ENCODE measurements around the gene LHPP.

DNA sequence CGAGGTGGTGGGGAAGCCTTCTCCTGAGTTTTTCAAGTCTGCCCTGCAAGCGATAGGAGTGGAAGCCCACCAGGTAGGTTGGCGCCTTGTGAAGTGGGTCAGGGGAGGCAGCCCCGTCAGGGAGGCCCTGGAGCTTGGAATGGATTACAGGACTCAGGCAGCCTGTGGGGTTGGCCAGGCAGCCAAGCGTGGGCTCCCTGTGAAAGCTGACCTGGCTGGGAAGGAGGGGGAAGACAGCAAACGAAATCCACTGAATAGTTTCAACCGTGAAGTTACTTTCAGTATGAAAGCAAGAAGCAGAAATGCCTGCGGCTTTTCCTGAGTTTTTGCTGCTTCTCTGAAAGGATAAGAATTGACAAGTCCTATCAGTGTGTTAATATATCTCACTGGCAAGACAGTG lies 36.4 kb downstream of the LHPP start:
- TF ChIP-seq, protein P1, sequence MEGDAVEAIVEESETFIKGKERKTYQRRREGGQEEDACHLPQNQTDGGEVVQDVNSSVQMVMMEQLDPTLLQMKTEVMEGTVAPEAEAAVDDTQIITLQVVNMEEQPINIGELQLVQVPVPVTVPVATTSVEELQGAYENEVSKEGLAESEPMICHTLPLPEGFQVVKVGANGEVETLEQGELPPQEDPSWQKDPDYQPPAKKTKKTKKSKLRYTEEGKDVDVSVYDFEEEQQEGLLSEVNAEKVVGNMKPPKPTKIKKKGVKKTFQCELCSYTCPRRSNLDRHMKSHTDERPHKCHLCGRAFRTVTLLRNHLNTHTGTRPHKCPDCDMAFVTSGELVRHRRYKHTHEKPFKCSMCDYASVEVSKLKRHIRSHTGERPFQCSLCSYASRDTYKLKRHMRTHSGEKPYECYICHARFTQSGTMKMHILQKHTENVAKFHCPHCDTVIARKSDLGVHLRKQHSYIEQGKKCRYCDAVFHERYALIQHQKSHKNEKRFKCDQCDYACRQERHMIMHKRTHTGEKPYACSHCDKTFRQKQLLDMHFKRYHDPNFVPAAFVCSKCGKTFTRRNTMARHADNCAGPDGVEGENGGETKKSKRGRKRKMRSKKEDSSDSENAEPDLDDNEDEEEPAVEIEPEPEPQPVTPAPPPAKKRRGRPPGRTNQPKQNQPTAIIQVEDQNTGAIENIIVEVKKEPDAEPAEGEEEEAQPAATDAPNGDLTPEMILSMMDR (IDR thresholded peaks at IDR 0.05) = no peak
- no peak for TF ChIP-seq POLR2A (IDR thresholded peaks at IDR 0.05)

Data from heart left ventricle (tissue), 13 donors.